Testis (tissue), 2 donors: Measurements from ENCODE around the gene DLG2.

Experiments used
- POLR2A ChIP-seq: fragments of 450-650 bp; IDR thresholded peaks from one replicate; pipeline ENCODE4 v1.6.1; 2017; ENCODE audit warnings: antibody characterized with exemption, mild to moderate bottlenecking, moderate library complexity
- TF ChIP-seq, protein P1 (sequence below), 3 experiments: fragments of 450-650 bp in 2 of 3; fragments of 200-600 bp in 1 of 3; sonication (generic) in 1 of 3; IDR thresholded peaks; one replicate each; pipeline ENCODE4 v1.5.1; 2016 to 2019; ENCODE audit warnings: antibody characterized with exemption in 3 of 3, mild to moderate bottlenecking in 2 of 3, moderate library complexity in 1 of 3

DNA sequence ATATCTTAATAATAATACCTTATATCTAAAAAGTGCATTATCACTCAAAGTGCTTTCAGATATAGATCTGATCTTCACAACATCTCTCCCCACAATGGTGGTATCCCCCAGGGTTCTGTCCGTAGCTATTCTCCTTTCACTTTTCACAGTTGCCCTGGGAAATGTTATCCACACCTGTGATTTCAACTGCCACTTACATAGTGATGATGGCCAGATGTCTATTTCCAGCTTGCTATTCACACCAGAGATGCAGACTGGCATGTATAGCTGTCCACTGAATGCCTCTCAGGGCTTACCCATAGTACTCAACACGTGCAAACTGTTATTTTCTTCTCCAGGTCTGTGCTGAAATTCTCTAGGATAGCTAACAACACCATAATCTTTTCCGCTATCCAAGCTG, 724.7 kb downstream of the DLG2 start:
- TF ChIP-seq, protein P1, sequence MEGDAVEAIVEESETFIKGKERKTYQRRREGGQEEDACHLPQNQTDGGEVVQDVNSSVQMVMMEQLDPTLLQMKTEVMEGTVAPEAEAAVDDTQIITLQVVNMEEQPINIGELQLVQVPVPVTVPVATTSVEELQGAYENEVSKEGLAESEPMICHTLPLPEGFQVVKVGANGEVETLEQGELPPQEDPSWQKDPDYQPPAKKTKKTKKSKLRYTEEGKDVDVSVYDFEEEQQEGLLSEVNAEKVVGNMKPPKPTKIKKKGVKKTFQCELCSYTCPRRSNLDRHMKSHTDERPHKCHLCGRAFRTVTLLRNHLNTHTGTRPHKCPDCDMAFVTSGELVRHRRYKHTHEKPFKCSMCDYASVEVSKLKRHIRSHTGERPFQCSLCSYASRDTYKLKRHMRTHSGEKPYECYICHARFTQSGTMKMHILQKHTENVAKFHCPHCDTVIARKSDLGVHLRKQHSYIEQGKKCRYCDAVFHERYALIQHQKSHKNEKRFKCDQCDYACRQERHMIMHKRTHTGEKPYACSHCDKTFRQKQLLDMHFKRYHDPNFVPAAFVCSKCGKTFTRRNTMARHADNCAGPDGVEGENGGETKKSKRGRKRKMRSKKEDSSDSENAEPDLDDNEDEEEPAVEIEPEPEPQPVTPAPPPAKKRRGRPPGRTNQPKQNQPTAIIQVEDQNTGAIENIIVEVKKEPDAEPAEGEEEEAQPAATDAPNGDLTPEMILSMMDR (IDR thresholded peaks at IDR 0.05), result no peak
- no peak for TF ChIP-seq POLR2A
